SK-N-DZ (cell line): ENCODE data around the gene HECW1.
"Not testable (repeated sequence)": the region's sequence is repeated elsewhere in the genome, so short reads cannot be mapped to it uniquely, and the experiment has no call there.

Experiments
- DNase-seq: peaks from one replicate; pipeline ENCODE4 v3.0.0-alpha.2; 2015; ENCODE audit warnings: low spot score

Gene HECW1

DNA sequence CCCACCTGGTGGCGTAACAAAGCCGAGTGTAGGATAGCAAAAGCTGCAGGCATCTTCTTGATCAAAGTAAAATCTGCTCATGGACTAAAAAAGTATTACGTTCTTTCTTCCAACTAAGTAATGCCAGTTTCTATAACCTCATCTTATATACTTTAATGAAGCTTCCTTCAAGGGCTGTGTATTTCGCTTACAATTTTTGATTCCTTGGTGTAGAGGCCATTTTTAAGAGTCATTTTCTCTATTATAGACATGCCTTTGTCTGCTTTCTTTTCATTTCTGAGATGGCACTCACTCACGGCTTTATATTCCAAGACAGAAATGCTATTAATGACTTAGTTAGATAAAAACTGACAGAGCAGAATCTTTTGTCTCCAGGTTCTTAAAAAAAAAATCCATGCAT lies 194.0 kb downstream of the HECW1 start:
- DNase-seq, result no peak

DNA sequence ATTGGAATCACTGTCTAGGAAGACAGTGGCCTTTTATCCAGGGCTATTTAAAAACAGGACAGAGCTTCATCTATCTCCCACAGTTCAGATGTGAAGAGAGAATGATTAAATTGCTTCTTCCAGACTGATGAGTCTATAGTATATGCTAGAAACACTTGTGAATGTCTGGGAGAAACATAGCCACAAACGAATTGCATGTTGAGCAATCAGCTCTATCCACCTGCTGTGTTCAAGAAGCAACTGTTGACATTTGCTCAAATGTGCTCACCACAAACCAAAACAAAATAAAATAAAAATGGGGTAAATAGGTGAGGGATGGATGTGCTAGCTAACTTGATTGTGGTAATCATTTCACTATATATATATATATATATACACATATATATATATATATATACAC lies 195.1 kb downstream of the HECW1 start:
- no peak for DNase-seq

DNA sequence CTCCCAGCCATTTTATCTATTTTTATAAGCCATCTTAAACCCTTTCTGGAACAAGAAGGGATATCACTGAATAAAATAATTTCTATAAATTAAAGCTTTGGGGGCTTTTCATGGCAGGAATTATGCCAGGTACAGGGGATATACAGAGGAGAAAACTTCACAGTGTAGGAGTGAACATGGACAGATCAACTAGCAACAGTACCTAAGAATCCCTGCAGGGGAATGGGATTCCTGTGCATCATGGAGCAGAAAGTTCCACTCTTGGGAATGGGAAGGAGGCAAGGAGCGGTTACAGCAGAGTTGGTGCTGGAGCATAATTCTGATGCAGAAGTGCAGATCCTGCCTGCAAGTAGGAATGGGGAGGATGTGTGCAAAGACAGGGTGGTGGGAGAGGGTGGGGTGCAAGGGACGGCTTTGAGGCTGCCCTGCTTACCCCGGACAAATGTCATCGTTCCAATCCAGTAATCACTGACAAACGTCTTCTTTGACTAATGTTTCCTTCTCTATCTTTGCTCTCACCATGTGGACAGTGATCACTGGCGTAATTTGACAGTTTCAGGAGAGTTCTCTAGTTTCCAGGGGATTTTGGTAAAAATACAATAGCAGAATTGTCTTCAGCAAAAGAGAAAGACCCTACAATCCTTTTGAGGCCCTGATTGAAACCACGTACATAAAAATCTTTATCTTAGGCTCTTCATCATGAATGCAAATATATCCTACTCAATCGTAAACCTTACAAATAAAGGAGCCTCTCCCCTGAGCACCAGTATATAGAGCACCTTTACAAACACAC lies 196.7 kb downstream of the HECW1 start:
- no peak for DNase-seq

DNA sequence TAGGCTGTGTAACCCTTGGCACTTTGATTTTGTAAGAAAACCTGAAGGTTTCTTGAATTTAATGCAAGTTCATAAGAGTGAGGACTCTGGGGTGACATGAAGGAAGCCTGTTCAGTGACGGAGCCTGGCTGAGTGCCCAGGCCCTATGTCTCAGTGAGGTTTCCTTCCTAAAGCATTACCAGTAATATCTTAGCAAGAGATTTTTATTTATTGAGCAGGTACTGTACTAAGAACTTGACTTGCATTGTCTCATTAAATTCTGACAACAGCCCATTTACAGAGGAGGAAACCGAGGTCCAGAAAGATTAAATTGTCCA lies 197.2 kb downstream of the HECW1 start:
- DNase-seq, result no peak

DNA sequence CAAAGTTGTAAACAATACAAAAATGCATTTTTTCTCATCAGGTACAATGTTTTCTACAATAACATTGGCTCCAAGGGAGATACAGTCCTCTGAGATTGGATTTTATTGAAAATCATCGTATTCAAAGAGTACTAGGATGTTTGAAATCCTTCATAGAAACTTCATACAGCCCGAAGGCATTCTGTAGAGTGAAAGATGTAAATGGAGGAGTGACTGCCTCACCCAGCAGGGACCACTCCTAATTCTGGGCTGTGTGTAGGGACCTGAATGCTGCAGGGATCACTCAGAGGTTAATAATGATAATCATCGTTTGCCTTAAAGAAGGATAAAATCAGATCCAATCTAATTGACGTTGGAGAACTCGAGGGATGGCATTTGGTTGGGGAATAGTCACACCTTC lies 198.6 kb downstream of the HECW1 start:
- DNase-seq, result no peak

DNA sequence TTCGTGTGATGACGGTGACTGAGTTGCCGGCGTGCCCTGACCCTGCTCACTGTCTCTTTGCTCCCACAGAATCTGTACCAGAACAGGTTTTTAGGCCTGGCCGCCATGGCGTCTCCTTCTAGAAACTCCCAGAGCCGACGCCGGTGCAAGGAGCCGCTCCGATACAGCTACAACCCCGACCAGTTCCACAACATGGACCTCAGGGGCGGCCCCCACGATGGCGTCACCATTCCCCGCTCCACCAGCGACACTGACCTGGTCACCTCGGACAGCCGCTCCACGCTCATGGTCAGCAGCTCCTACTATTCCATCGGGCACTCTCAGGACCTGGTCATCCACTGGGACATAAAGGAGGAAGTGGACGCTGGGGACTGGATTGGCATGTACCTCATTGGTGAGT lies 199.2 kb downstream of the HECW1 start:
- DNase-seq, result no peak

DNA sequence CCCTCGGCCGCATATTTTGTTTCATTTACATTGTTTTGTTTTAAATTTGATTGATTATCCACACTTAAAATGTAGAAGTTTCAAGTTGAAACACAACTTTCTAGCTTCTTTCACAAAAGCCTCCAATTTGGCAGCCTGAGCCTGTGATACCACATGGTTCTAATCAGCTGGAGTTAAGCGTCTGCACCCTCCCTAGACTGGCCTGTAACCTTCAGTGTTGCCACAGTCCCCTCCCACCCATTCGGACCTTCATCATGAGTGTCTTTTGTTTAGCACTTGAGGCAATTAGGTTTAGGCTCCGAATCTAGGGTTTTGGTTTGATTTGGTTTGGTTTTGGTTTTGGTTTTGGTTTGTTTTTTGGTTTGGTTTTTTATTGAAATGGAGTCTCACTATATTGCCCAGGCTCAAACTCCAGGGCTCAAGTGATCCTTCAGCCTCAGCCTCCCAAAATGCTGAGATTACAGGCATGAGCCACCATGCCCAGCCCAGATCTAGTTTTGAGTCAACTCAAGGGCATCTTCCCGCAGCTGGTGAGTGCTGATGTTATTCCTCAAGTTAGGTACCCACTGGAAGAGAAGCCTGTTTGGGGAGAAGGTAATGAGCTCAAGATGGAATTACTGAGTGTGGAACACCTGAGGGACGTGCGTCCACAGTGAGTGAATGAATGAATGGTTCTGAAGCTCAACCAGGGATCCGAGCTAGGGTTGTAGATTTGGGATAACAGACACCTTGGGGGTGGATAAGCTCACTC lies 201.4 kb downstream of the HECW1 start:
- no peak for DNase-seq

DNA sequence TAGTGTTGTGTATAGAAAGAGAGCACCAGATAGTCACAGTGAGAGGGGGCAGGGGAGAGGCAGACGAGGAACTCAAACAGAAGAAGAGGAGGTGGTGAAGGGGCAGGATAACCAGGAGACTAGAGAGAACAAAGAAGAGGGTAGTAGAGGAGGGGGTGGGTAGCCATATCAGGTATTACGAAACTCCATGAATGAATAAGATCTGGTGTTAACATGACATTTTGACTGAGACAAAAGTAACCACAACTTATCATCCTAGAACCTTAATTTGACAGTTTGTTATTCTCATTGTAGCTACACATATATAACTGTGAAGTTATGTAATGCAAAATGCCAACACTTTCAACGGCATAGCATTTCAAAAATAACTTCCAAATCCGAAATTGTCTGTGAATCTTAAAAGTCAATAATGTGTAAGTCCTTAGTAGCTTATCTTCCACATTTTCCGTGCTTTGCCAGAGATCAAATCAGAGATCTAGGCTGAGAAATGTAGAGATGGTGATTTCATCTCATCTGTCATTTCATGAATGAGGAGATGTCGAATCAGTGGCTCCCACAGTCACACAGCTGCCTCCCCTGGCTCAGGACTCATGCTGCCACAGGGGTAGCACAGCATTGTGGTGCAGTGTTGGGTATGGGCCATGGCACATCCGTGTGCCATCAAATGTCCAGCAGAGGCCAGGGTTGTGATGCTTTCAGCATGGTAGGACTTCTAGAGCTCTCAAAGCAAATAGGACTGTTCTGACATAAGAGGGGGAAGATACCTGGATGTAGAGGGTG lies 202.1 kb downstream of the HECW1 start:
- no peak for DNase-seq

DNA sequence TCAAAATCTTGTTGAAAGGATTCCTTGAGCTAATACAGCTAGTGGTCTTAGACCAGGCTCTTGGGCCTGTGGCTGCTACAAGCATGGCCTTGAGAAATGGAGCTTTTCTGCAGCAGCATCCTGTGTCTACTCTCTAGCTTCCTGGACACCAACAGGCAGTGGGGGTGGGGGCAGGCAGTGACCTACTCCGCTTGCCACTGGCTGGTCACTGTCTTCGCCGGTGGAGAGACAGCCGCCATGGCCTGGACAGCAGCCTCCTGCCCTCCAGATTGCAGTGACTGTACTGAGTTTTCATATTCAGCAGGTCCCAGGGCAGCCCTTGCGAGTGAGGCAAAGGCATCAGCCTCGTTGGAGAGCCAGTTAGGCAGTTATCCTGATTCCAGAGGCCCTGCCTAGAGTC lies 204.6 kb downstream of the HECW1 start:
- no peak for DNase-seq

DNA sequence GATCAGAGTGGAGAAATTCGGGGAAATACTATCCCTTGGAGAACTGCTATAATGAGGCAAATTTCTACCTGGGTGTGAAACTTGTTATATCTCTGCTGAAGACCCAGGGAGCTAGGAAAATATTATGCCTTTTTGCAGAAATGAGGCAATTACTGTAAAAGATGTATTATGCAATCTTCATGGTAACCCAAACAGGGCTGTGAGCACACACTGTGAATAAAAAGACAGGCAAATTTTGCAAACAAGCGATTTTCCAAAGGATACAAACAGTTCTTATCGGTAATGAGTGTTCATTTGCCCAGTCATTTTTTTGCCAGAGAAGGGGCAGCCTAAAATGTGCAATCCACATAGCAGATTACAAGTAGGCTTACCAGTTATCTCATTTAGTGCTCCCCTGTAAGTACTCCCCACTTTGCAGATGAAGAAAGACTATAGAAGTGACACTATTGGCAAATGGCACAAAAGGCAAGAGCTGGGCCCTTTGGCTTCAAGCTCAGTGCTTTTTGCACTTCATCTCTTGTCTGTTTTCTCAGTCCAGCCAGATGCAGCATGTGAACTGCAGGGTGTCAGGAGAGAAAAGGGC lies 205.8 kb downstream of the HECW1 start:
- DNase-seq, result no peak

DNA sequence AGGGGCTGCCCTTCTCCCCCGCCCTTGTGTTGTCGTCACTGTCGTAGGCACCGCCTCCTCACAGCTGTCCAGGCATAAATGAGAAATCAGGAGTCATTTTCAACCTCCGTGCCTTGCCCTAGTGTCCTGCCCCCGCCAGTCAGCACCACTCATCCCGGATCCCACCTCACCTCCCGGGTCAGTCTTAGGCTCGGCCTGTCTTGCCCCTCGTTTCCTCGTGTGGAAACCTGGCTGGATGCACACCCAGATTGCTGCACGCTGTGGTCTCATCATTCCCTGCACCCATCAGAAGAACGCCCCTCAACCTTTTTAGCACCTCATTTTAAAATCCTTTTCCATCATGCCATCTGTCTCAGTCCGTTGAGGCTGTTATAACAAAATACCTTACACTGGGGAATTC lies 213.1 kb downstream of the HECW1 start:
- no peak for DNase-seq

DNA sequence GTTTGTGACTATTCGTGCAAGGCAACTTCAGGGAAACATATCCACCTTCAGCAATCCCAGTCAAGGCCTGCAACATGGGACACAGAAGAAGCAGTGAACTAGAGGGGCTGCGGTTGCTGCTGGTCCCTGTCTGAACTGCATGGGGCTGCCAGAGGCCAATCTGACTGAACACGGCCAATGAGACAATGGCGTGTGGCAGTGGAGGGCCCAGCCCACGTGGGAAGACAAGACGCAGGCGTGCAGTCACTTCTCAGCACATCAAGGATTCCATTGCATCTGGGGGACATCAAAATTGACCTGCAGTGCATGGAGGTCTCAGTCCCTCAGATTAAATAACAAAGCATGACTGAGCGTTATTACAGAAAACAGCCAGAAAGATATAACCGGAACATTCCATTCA lies 215.9 kb downstream of the HECW1 start:
- DNase-seq, result no peak

DNA sequence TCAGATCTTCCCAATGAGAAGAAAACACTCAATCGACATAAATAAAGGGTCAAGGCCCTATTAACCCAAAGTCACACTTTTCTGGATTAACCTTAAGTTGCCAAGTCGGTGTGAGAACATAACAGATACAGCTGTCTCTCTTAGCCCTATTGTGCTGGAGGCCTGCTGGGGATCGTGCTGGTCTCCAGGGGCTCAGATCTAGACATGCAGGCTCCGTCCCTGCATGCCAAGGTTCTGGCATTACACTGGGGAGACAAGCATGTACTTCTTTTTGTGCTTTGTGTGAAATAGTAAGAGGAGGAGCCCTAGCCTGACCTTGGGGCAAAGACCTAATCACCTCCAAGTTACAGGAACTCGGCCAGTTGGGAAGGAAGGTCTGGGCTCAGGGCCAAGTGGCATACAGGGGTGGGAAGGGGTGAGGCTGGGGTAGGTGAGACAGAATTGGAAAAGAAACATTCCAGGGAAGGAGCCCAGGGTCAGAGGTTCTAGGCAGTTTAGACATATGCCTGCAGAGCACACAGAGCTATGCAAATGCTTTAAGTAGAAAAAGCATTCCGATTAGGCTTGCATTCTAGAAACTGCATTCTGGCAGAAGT lies 216.4 kb downstream of the HECW1 start:
- no peak for DNase-seq

DNA sequence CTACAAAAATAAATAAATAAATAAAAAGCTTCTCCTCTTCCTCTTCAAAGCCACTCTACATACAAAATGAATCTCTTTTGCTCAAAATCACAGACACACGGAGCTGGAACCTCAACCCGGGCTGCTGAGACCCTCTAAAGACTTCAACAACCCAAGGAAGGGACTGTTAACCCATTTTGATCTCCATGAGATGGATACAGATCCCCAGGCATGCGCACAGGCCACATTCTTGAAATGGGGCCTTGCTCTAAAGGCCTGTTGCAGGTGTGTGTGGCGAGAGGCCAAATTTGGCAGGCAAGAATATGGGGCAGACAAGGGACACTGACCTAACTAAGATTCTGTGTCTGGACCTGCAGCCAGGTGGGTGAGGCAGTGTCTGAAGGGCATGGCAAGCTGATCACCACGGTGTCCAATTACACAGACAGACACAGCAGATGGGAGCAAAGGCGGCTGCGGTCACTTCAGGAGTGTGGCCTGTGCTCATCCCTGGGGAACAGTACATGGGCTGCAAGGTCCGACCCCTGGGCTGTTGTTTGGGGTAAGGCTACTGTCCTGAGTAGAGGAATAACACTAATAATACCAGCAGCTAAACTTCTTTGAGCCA lies 219.8 kb downstream of the HECW1 start:
- no peak for DNase-seq

DNA sequence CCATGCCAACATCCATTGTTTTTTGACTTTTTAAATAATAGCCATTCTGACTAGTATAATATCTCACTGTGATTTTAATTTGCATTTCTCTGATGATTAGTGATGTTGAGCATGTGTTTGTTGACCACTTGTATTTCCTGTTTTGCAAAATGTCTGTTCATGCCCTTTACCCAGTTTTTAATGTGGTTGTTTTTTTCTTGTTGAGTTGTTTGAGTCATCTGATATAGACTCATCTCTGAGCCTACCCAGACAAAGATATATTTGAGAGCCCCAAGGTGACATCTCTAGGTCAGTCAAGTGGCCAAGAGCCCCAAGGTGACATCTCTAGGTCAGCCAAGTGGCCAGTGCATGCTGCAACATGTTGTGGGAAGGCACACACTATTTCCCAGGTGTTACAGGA lies 224.7 kb downstream of the HECW1 start:
- no peak for DNase-seq

DNA sequence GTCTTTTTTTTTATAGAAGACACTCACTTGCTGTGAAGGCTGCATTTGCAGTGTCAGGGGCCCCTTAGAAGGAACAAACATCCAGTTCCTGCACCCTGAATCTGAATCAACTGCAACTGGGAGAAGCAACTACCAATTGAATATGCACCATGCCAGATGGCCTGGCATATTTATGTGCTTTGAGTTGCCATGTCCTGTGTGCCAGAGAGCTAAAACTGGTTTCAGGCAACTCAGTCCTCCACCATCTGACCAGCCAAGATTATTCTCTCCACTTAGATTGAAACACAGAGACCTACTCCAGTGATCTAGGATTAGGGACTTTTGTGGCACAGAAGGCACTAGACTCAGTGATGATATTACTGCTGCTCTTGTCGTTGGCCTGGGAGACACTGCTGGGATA lies 225.4 kb downstream of the HECW1 start:
- DNase-seq, result no peak

DNA sequence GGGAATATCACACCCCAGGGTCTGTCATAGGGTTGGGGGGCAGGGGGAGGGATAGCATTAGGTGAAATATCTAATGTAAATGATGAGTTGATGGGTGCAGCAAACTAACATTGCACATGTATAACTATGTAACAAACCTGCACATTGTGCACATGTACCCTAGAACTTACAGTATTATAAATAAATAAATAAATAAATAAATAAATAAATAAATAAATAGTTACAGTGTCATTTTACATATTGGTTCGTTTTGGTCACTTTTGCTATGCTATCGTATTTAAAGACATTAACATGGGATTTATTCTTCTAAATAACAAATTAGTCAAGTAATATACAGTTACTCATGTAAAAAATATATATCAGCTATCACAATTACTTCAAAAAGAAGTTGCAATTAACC lies 228.7 kb downstream of the HECW1 start:
- DNase-seq, result no peak

DNA sequence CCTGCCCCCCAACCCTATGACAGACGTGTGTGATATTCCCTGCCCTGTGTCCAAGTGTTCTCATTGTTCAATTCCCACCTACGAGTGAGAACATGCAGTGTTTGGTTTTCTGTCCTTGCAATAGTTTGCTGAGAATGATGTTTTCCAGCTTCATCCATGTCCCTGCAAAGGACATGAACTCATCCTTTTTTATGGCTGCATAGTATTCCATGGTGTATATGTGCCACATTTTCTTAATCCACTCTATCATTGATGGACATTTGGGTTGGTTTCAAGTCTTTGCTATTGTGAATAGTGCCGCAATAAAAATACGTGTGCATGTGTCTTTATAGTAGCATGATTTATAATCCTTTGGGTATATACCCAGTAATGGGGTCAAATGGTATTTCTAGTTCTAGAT lies 231.0 kb downstream of the HECW1 start:
- DNase-seq, result not testable (repeated sequence)

DNA sequence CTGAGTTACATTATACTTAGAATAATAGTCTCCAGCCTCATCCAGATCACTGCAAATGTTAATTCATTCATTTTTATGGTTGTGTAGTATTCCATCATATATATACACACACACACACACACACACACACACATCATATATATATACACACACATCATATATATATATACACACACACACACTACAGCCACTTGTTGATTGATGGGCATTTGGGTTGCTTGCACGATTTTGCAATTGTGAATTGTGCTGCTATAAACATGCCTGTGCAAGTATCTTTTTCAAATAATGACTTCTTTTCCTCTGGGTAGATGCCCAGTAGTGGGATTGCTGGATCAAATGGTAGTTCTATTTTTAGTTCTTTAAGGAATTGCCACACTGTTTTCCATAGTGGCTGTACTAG lies 233.2 kb downstream of the HECW1 start:
- DNase-seq, result not testable (repeated sequence)

DNA sequence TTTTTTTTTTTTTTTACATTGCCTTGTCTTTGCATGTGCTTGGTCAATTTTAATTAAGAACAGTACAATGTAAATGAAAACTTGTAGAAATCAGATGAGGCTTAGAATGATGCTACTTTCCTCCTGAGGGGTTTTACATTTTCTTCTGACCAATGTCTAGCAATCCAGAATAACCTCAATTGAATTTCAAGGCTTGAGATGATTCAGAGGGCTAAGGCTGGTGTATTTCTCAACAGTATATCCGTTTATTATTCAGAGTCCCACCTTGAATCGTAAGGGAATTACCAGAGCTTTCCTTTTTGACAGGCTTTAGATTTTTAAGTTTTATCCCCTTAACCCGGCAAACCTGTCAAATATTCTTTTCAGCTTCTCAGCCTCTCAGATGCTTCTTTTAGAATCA lies 239.2 kb downstream of the HECW1 start:
- DNase-seq, result no peak

DNA sequence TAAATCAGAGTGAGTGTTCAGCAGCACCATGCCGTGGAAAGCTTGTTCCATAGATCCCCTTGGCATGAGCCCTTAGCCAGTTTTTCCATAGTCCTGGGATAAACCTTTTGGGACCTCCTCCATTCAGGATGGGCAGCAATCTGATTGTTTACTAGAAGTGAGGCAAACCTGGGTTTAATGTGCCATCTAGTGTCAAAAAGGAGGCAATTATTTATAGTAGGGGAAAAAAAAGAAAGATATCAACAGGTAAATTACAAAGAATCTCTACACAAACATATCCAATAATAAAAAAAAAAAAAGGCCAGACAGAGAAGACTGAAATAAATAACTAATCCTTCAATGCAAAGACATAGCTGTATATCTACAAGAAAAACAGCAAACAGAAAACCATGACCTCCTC lies 241.5 kb downstream of the HECW1 start:
- no peak for DNase-seq

DNA sequence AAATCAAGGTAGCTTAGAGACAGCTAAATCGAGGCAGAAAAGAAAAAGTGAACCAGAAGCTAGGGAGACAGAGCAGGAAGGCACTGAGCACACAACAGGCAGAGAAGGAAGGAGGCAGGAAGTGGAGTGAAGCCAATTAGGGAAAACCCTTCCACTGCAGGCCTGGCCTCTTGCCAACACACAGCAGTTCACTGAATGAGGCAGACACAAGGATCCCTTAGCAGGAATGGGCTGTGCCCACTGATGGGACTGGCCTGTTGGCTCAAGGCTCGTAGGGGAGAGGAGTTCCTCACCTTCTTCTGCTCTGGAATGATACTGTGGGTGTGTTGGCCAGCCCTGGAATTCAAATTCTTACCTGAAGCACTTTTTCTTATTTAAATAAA lies 250.2 kb downstream of the HECW1 start:
- DNase-seq, result peak; percentile 33
